Endothelial cell of umbilical vein (primary cell): ENCODE results near the gene CCDC57. TPM values are rescaled to one million over a fixed set of nuclear protein-coding genes. Genes with fewer than 3 reads are reported as not detected.

Source experiments
- BruUV-seq: library from RNA; stranded (reverse); fragments of 400-500 nt; replicated peaks from 2 replicates; lab custom pipeline; 2021; lab: Mats Ljungman, UMichigan
- CTCF ChIA-PET: fragments of 300-600, 350-600 bp; sonication (Branson Sonifier 250); formaldehyde crosslinking; loops from one replicate; lab custom pipeline; 2021; ENCODE audit warnings: antibody characterized with exemption, inconsistent platforms; lab: Charles Lee
- POLR2A ChIA-PET: fragments of 300-600, 350-600 bp; sonication (Branson Sonifier 250); formaldehyde crosslinking; loops from one replicate; lab custom pipeline; 2021; ENCODE audit warnings: antibody characterized with exemption, inconsistent platforms; lab: Charles Lee
- DNase-seq: peaks from one replicate; pipeline ENCODE4 v3.0.0-alpha.2; 2011; ENCODE audit warnings: low read depth, low spot score
- FAIRE-seq: peaks from 2 replicates; lab custom pipeline; 2011; peaks lifted over from hg19 to GRCh38; lab: Jason Lieb, UNC
- H2AFZ ChIP-seq: 2 replicates; pipeline ENCODE4 v1.6.0; 2012; ENCODE audit warnings: low read depth, low read length, control low read depth, inconsistent platforms
- H3K27ac ChIP-seq: 2 replicates; pipeline ENCODE4 v1.5.1; 2011; ENCODE audit warnings: low read depth, mild to moderate bottlenecking, control low read depth, low read length, moderate library complexity; ENCODE audit not compliant: insufficient read depth
- H3K27me3 ChIP-seq, 2 experiments: 2 replicates each; pipeline versions ENCODE4 v1.6.0 to v1.6.1; 2011; ENCODE audit warnings: low read length in 2 of 2, mixed read lengths in 1 of 2; ENCODE audit not compliant: control insufficient read depth in 2 of 2, insufficient read depth in 2 of 2
- H3K36me3 ChIP-seq, 2 experiments: 2 replicates in 1 of 2; 3 replicates in 1 of 2; pipeline ENCODE4 v1.5.1; 2011; ENCODE audit warnings: low read length in 2 of 2, mild to moderate bottlenecking in 1 of 2, moderate library complexity in 1 of 2; ENCODE audit not compliant: control insufficient read depth in 2 of 2, insufficient read depth in 2 of 2; ENCODE audit errors: extremely low read depth in 1 of 2
- H3K4me1 ChIP-seq: 3 replicates; pipeline ENCODE4 v1.5.1; 2011; ENCODE audit warnings: mild to moderate bottlenecking, low read length; ENCODE audit not compliant: control insufficient read depth, insufficient read depth; ENCODE audit errors: extremely low read depth
- H3K4me2 ChIP-seq: 2 replicates; pipeline ENCODE4 v1.6.1; 2011; ENCODE audit warnings: low read length, control low read depth, mixed read lengths; ENCODE audit not compliant: insufficient read depth
- H3K4me3 ChIP-seq, 3 experiments: fragments of 200-600 bp in 1 of 3; sonication (generic), shearing (Covaris generic) in 1 of 3; replicated peaks in 1 of 3; 2 replicates each; pipeline ENCODE4 v1.5.1; 2011 to 2016; ENCODE audit warnings: control low read depth in 3 of 3, low read length in 3 of 3, mild to moderate bottlenecking in 2 of 3, inconsistent platforms in 1 of 3, low read depth in 1 of 3, moderate library complexity in 1 of 3; ENCODE audit not compliant: insufficient read depth in 1 of 3
- H3K79me2 ChIP-seq: 2 replicates; pipeline ENCODE4 v1.6.0; 2012; ENCODE audit warnings: low read length, inconsistent platforms; ENCODE audit not compliant: control insufficient read depth, insufficient read depth
- H3K9ac ChIP-seq: replicated peaks from 2 replicates; pipeline ENCODE3; 2011; ENCODE audit warnings: low read length, control low read depth; ENCODE audit not compliant: insufficient read depth; ENCODE audit errors: extremely low read depth
- H3K9me1 ChIP-seq: replicated peaks from 3 replicates; pipeline ENCODE4 v1.6.0; 2011; ENCODE audit warnings: mild to moderate bottlenecking, low read length; ENCODE audit not compliant: control insufficient read depth, insufficient read depth; ENCODE audit errors: extremely low read depth
- H3K9me3 ChIP-seq: replicated peaks from 2 replicates; pipeline ENCODE4 v1.5.1; 2012; ENCODE audit warnings: low read length, inconsistent platforms; ENCODE audit not compliant: control insufficient read depth, insufficient read depth
- H4K20me1 ChIP-seq: replicated peaks from 2 replicates; pipeline ENCODE3; 2011; ENCODE audit warnings: mild to moderate bottlenecking, low read length; ENCODE audit not compliant: control insufficient read depth, insufficient read depth; ENCODE audit errors: extremely low read depth
- EZH2 ChIP-seq: IDR thresholded peaks from 2 replicates; pipeline ENCODE4 v1.6.1; 2012; ENCODE audit warnings: borderline replicate concordance, low read depth, mild to moderate bottlenecking, moderate library complexity, low read length, inconsistent platforms; ENCODE audit not compliant: severe bottlenecking
- FOS ChIP-seq: IDR thresholded peaks from 2 replicates; pipeline ENCODE4 v1.6.1; 2011; ENCODE audit warnings: mild to moderate bottlenecking, low read length, moderate library complexity, borderline replicate concordance; ENCODE audit not compliant: insufficient read depth
- GATA2 ChIP-seq: IDR thresholded peaks from 2 replicates; pipeline ENCODE4 v1.7.0; 2011; ENCODE audit warnings: low read depth, mild to moderate bottlenecking, moderate library complexity, mixed read lengths, low read length; ENCODE audit not compliant: insufficient read length, insufficient read depth
- MYC ChIP-seq: IDR thresholded peaks from one replicate; pipeline ENCODE4 v1.6.1; 2011; ENCODE audit warnings: mild to moderate bottlenecking, low read depth, low read length
- POLR2A ChIP-seq: IDR thresholded peaks from 2 replicates; pipeline ENCODE4 v1.6.1; 2012; ENCODE audit warnings: low read depth, mild to moderate bottlenecking, control low read depth, low read length
- POLR2AphosphoS5 ChIP-seq: IDR thresholded peaks from 2 replicates; pipeline ENCODE4 v1.6.1; 2012; ENCODE audit warnings: low read depth, mild to moderate bottlenecking, control low read depth, low read length, moderate library complexity; ENCODE audit not compliant: insufficient read depth
- dilution Hi-C: fragments of 300-500 bp; cut with MboI; formaldehyde crosslinking; loops from one replicate; pipeline ENCODE4 v1.15.0; 2019; ENCODE audit warnings: low sequenced_read_pairs; ENCODE audit not compliant: extremely low pct_ligation_motif_present
- intact Hi-C: fragments of 100-400 bp; cut with micrococcal nuclease; formaldehyde crosslinking; loops from one replicate; pipeline ENCODE4 v1.10.0; 2022
- polyA plus RNA-seq, 4 experiments: library from polyadenylated mRNA; depleted of rRNA in 3 of 4; stranded (reverse) in 3 of 4; unstranded in 1 of 4; fragments of >200 nt; gene quantifications; 2 replicates each; pipeline versions ENCODE4 v1.2.1 to v1.2.3, GENCODE V29; 2011 to 2012; ENCODE audit warnings: missing spikeins in 1 of 4
- total RNA-seq: library from RNA; stranded (reverse); gene quantifications from 2 replicates; pipeline ENCODE4 v1.2.3, GENCODE V29; 2021
- TF ChIP-seq, protein P1 (sequence below): IDR thresholded peaks from 2 replicates; pipeline ENCODE4 v1.6.1; 2011; ENCODE audit not compliant: insufficient read depth, insufficient read length
- TF ChIP-seq, protein P2 (sequence below), 2 donors: IDR thresholded peaks; 1 replicate in 1 of 2; 2 replicates in 1 of 2; pipeline ENCODE4 v1.5.1; 2011; ENCODE audit warnings: low read length in 2 of 2, mild to moderate bottlenecking in 2 of 2, moderate library complexity in 2 of 2, control low read depth in 1 of 2, inconsistent platforms in 1 of 2, low read depth in 1 of 2; ENCODE audit not compliant: insufficient read depth in 1 of 2; ENCODE audit errors: extremely low read depth in 1 of 2

Gene CCDC57
- total and polyA plus RNA-seq, 2 donors (not counting 3 experiments of a cell fraction or from before 2014, with no cell fraction given): 18.6 to 31.6 TPM

- Histone ChIP-seq H3K9ac (peak overlapping the region; percentile 81), H3K9me3 (no peaks in the 10 kb centered on the region), H3K79me2 (peaks cover 49% of the 10 kb centered on the region), H4K20me1 (no peaks in the 10 kb centered on the region), H3K4me3 (peak overlapping the region; percentile 27 to 78 (median 54)), H2AFZ (no peak overlapping the region), H3K36me3 (peaks cover 15 to 20% of the 10 kb centered on the region in 2 experiments), H3K9me1 (no peaks in the 10 kb centered on the region), H3K27ac (peak overlapping the region; percentile 61), H3K27me3 (no peaks in the 10 kb centered on the region), H3K4me2 (peak overlapping the region; percentile 26), H3K4me1 (peaks cover 20% of the 10 kb centered on the region)
- ChIA-PET POLR2A (interaction anchor here (2.2 kb wide), 1 partner anchor 9 kb away, joined by 9 read pairs; no protein-coding TSS in a partner anchor), CTCF (interaction anchor here (1.3 to 1.8 kb wide), 3 partner anchors 15 to 67 kb away, joined by 4 to 15 read pairs (median 6); partner anchors contain the start of genes DCXR and RAC3)
- peak; percentile 47 for DNase-seq
- TF ChIP-seq FOS: no peak
- no peak for TF ChIP-seq GATA2
- no peak for TF ChIP-seq MYC
- peak; percentile 48 for TF ChIP-seq POLR2AphosphoS5
- no peak for TF ChIP-seq EZH2
- peak; percentile 52 for TF ChIP-seq POLR2A
- TF ChIP-seq, protein P1, sequence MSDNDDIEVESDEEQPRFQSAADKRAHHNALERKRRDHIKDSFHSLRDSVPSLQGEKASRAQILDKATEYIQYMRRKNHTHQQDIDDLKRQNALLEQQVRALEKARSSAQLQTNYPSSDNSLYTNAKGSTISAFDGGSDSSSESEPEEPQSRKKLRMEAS: no peak
- TF ChIP-seq, protein P2, sequence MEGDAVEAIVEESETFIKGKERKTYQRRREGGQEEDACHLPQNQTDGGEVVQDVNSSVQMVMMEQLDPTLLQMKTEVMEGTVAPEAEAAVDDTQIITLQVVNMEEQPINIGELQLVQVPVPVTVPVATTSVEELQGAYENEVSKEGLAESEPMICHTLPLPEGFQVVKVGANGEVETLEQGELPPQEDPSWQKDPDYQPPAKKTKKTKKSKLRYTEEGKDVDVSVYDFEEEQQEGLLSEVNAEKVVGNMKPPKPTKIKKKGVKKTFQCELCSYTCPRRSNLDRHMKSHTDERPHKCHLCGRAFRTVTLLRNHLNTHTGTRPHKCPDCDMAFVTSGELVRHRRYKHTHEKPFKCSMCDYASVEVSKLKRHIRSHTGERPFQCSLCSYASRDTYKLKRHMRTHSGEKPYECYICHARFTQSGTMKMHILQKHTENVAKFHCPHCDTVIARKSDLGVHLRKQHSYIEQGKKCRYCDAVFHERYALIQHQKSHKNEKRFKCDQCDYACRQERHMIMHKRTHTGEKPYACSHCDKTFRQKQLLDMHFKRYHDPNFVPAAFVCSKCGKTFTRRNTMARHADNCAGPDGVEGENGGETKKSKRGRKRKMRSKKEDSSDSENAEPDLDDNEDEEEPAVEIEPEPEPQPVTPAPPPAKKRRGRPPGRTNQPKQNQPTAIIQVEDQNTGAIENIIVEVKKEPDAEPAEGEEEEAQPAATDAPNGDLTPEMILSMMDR (IDR thresholded peaks at IDR 0.05; ENCODE audit: extremely low read depth in 1 of 2, insufficient read depth in 1 of 2, low read depth in 1 of 2, low read length in 2 of 2): no peak
- intact Hi-C loops: loop anchor here (5.0 kb wide), 2 partner anchors 120 to 130 kb away; partner anchors contain the start of genes ASPSCR1 and SLC16A3
- peak; percentile 55 for FAIRE-seq
- no TSS peak for BruUV-seq
- dilution Hi-C loops: no loop called here
Observed at GRCh38 chr17:82097184-82097918, 115.3 kb downstream of the CCDC57 start.
